ENCODE measurements around the gene MCC. TPM values are rescaled to one million over a fixed set of nuclear protein-coding genes. Genes with fewer than 3 reads are reported as not detected.
A peak's percentile ranks its signal among the peaks of the same experiment; 100 is the strongest.

Gene MCC
- total and polyA plus RNA-seq, 2 donors from 2014 or later = 2.4 to 20.6 TPM

DNA sequence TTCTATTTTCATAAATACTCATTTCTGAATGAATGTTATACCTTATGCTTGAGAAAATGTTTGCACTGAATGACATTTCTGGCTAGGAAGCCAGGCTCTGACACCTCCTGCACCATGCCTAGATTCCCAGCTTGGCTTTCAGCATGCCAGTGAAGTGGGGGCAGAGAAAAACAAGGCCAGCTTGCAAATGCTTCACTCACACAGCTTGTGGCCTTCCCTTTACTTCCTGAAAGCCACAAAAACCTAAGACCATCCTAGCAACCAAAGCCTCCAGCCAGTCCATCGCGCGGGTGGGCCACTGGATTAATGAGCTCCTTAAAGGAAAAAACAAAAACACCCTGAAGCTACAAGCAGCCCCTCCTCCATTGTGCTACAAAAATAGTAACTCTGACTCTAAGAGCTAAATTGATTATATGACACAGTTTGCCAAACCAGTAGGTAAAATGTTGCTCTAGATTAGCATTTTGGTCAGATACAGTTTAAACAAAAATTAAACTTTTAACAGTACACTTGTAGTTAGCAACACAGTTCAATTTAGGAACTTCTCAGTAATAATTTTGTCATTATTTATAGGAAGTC lies 213.3 kb downstream of the MCC start:
- H3K27me3 ChIP-seq (ENCODE audit: control insufficient read depth, insufficient read depth, low read length) = no peaks in the 10 kb centered on the region
- no peak overlapping the region for H3K4me3 ChIP-seq (ENCODE audit: low read length in 3 of 3)
- no peaks in the 10 kb centered on the region for H3K9me3 ChIP-seq (ENCODE audit: control insufficient read depth in 2 of 3, insufficient read depth in 1 of 3, low read length in 3 of 3)
- no peak overlapping the region for H3K27ac ChIP-seq (ENCODE audit: low read depth in 2 of 2, low read length in 2 of 2)
- TF ChIP-seq, protein P1, sequence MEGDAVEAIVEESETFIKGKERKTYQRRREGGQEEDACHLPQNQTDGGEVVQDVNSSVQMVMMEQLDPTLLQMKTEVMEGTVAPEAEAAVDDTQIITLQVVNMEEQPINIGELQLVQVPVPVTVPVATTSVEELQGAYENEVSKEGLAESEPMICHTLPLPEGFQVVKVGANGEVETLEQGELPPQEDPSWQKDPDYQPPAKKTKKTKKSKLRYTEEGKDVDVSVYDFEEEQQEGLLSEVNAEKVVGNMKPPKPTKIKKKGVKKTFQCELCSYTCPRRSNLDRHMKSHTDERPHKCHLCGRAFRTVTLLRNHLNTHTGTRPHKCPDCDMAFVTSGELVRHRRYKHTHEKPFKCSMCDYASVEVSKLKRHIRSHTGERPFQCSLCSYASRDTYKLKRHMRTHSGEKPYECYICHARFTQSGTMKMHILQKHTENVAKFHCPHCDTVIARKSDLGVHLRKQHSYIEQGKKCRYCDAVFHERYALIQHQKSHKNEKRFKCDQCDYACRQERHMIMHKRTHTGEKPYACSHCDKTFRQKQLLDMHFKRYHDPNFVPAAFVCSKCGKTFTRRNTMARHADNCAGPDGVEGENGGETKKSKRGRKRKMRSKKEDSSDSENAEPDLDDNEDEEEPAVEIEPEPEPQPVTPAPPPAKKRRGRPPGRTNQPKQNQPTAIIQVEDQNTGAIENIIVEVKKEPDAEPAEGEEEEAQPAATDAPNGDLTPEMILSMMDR (IDR thresholded peaks at IDR 0.05; ENCODE audit: borderline replicate concordance, extremely low read depth, insufficient read depth) = no peak
- intact Hi-C loops (cut with DNase I) = no loop called here
- no peak for FAIRE-seq
- H3K9ac ChIP-seq (ENCODE audit: low read length in 3 of 3) = no peak overlapping the region
- H3K36me3 ChIP-seq (ENCODE audit: control insufficient read depth in 2 of 3, insufficient read depth in 3 of 3, low read length in 3 of 3) = no peaks in the 10 kb centered on the region
- DNase-seq = peak in 3 of 5 donors; percentile 18 to 51 (median 39)
- peaks cover 0 to 10% (median 2%) of the 10 kb centered on the region in 3 donors for H3K4me1 ChIP-seq (ENCODE audit: control insufficient read depth in 2 of 3, insufficient read depth in 2 of 3, low read depth in 1 of 3, low read length in 3 of 3)

GRCh38 chr5:113273948-113274347 lies 214.3 kb downstream of the MCC start:
- H3K4me3 ChIP-seq (ENCODE audit: low read length in 3 of 3) = no peak overlapping the region
- TF ChIP-seq, protein P1 (IDR thresholded peaks at IDR 0.05; ENCODE audit: borderline replicate concordance, extremely low read depth, insufficient read depth) = no peak
- peaks cover 0 to 10% (median 2%) of the 10 kb centered on the region in 3 donors for H3K4me1 ChIP-seq (ENCODE audit: control insufficient read depth in 2 of 3, insufficient read depth in 2 of 3, low read depth in 1 of 3, low read length in 3 of 3)
- DNase-seq (peak in 1 of 5 donors; percentile 32), FAIRE-seq (no peak)
- H3K9me3 ChIP-seq (ENCODE audit: control insufficient read depth in 2 of 3, insufficient read depth in 1 of 3, low read length in 3 of 3) = no peaks in the 10 kb centered on the region
- H3K36me3 ChIP-seq (ENCODE audit: control insufficient read depth in 2 of 3, insufficient read depth in 3 of 3, low read length in 3 of 3) = no peaks in the 10 kb centered on the region
- no peaks in the 10 kb centered on the region for H3K27me3 ChIP-seq (ENCODE audit: control insufficient read depth, insufficient read depth, low read length)
- intact Hi-C loops (cut with DNase I) = no loop called here
- H3K9ac ChIP-seq (ENCODE audit: low read length in 3 of 3) = peak overlapping the region in 1 of 3 donors; percentile 12
- no peak overlapping the region for H3K27ac ChIP-seq (ENCODE audit: low read depth in 2 of 2, low read length in 2 of 2)

DNA sequence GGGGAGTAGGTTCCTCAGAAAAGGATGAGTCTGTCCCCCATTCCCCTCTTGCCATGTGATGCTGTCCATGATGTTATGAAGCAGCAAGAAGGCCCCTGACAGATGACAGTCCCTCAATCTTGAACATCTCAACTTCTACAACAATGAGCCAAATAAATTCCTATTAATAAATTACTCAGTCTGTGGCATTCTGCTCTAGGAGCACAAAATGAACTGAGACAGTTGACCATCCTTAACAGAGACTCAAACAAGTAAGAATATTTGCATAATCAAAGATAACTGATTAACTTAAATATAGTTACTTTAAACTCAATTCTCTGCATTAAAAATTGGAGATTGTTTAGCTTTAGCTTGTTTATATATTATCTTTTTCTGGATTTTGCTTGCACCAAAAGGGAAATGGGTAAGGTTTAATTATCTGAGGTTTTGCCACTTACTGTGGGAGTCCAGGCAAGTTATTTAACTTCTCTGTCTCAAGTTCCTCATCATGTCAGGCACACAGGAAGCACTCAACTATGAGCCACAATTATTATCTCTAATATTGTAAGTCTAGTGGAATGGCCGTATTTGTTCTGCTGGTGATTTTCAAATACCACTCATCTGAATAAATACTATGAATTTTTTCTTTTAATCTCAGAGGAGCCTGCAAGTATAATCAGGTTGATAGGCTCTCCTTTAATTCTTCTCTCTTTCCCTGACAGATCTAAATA lies 216.4 kb downstream of the MCC start:
- no peak overlapping the region for H3K9ac ChIP-seq (ENCODE audit: low read length in 3 of 3)

More for the DNA sequence above, 216.4 kb downstream of the MCC start:
- Histone ChIP-seq H3K27ac (ENCODE audit: low read depth in 2 of 2, low read length in 2 of 2) (no peak overlapping the region), H3K27me3 (ENCODE audit: control insufficient read depth, insufficient read depth, low read length) (no peaks in the 10 kb centered on the region), H3K9me3 (ENCODE audit: control insufficient read depth in 2 of 3, insufficient read depth in 1 of 3, low read length in 3 of 3) (no peaks in the 10 kb centered on the region), H3K36me3 (ENCODE audit: control insufficient read depth in 2 of 3, insufficient read depth in 3 of 3, low read length in 3 of 3) (no peaks in the 10 kb centered on the region), H3K4me3 (ENCODE audit: low read length in 3 of 3) (no peak overlapping the region), H3K4me1 (ENCODE audit: control insufficient read depth in 2 of 3, insufficient read depth in 2 of 3, low read depth in 1 of 3, low read length in 3 of 3) (peaks cover 0 to 12% (median 4%) of the 10 kb centered on the region in 3 donors)
- intact Hi-C loops (cut with DNase I) = no loop called here
- no peak for FAIRE-seq
- TF ChIP-seq, protein P1 (IDR thresholded peaks at IDR 0.05; ENCODE audit: borderline replicate concordance, extremely low read depth, insufficient read depth) = no peak
- no peak for DNase-seq

Data from kidney (tissue), 14 donors.